ENCODE results near the gene FRYL.
"Not testable (repeated sequence)": the region's sequence is repeated elsewhere in the genome, so short reads cannot be mapped to it uniquely, and the experiment has no call there.

FRYL gene

DNA sequence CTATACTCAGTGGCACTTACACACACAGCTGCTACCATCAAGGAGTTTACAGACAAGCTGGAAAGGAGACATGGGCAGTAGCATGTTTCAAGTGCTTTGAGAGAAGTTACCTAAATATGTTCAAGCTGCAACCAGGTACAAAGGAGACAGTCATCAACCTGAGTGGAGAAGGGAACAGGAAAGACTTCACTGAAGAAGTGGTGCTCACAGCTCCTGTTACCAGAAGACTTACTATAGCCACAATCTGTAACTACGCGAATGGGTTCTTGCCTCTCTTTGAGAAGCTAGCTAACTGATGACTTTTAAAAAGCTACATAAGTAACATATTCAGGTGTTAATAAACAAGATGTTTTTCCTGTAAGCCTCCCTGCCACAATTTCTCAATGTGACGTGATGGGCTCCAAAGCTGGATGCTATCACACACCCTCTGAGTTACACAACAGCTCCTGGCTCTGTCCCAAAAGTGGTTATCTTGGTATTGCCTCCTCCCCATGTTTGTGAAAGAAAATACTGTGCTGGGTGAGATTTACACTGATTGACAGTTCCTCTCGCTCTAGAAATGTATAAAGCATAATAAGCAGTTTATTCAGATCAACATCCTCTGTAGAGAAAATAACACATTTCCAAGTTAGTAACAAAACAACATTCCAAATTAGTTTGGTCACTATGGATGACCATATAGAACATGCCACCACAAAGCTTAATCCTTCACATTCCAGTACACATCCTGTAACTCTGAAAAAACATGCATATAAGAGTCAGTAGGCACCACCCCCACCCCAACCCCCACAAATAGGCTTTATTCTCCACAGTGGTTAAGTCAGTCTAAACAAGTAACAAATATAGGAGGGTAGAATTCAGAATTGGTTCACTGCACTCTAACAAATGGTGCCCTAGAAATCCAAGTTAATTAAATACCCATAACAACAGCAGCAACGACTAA lies 81.8 kb downstream of the FRYL start:
- no peak overlapping the region for H3K27ac ChIP-seq (replicated peaks)
- TF ChIP-seq, protein P1, sequence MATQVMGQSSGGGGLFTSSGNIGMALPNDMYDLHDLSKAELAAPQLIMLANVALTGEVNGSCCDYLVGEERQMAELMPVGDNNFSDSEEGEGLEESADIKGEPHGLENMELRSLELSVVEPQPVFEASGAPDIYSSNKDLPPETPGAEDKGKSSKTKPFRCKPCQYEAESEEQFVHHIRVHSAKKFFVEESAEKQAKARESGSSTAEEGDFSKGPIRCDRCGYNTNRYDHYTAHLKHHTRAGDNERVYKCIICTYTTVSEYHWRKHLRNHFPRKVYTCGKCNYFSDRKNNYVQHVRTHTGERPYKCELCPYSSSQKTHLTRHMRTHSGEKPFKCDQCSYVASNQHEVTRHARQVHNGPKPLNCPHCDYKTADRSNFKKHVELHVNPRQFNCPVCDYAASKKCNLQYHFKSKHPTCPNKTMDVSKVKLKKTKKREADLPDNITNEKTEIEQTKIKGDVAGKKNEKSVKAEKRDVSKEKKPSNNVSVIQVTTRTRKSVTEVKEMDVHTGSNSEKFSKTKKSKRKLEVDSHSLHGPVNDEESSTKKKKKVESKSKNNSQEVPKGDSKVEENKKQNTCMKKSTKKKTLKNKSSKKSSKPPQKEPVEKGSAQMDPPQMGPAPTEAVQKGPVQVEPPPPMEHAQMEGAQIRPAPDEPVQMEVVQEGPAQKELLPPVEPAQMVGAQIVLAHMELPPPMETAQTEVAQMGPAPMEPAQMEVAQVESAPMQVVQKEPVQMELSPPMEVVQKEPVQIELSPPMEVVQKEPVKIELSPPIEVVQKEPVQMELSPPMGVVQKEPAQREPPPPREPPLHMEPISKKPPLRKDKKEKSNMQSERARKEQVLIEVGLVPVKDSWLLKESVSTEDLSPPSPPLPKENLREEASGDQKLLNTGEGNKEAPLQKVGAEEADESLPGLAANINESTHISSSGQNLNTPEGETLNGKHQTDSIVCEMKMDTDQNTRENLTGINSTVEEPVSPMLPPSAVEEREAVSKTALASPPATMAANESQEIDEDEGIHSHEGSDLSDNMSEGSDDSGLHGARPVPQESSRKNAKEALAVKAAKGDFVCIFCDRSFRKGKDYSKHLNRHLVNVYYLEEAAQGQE (IDR thresholded peaks at IDR 0.05; ENCODE audit: insufficient replicate concordance, low read depth), result no peak
- TF ChIP-seq POLR2AphosphoS5 (IDR thresholded peaks at IDR 0.05; ENCODE audit: low read depth), result peak; percentile 66; the same call in 1 of the 2 replicates
- no peaks in the 10 kb centered on the region for H3K27me3 ChIP-seq (ENCODE audit: insufficient read depth, poor library complexity, severe bottlenecking)
- peak; percentile 5 to 75 for DNase-seq (ENCODE audit: low read depth in 1 of 2, low spot score in 1 of 2)
- no peak overlapping the region for H3K4me3 ChIP-seq (replicated peaks; ENCODE audit: insufficient read depth, low read length)

DNA sequence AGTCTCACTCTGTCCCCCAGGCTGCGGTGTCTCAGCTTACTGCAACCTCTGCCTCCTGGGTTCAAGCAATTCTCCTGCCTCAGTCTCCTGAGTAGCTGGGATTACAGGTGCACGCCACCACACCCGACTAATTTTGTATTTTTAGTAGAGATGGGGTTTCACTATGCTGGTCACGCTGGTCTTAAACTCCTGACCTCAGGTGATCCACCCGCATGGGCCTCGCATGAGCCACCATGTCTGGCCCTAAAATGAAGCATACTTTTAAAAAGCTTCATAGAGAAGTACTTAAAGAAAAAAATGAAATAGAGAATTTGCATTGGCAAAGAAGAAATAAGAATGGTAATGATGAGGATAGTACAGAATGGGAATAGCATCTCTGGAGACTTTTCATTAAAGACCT lies 82.6 kb downstream of the FRYL start:
- H3K27ac ChIP-seq (replicated peaks); H3K27me3 ChIP-seq (ENCODE audit: insufficient read depth, poor library complexity, severe bottlenecking); H3K4me3 ChIP-seq (replicated peaks; ENCODE audit: insufficient read depth, low read length); DNase-seq (ENCODE audit: low read depth in 1 of 2, low spot score in 1 of 2): not testable (repeated sequence)

DNA sequence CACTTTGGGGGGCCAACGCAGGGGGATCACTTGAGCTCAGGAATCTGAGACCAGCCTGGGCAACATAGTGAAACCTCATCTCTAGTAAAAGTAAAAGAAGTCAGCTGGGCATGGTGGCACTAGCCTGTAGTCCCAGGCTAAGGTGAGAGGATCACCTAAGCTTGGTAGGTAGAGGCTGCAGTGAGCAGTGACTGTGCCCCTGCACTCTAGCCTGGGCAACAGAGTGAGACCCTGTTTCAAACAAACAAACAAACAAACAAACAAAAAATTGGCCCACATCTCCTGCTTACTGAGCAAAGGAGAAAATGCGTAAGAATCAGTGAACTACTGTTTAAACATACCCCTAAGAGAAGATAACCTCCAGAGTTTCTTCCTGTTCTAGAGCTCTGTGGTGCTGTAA lies 85.3 kb downstream of the FRYL start:
- DNase-seq (ENCODE audit: low read depth in 1 of 2, low spot score in 1 of 2), result no peak
- Histone ChIP-seq H3K27ac (replicated peaks) (no peak overlapping the region), H3K27me3 (ENCODE audit: insufficient read depth, poor library complexity, severe bottlenecking) (no peaks in the 10 kb centered on the region), H3K4me3 (replicated peaks; ENCODE audit: insufficient read depth, low read length) (no peak overlapping the region)
- TF ChIP-seq, protein P1 (IDR thresholded peaks at IDR 0.05; ENCODE audit: insufficient replicate concordance, low read depth), result no peak
- TF ChIP-seq, protein P2, sequence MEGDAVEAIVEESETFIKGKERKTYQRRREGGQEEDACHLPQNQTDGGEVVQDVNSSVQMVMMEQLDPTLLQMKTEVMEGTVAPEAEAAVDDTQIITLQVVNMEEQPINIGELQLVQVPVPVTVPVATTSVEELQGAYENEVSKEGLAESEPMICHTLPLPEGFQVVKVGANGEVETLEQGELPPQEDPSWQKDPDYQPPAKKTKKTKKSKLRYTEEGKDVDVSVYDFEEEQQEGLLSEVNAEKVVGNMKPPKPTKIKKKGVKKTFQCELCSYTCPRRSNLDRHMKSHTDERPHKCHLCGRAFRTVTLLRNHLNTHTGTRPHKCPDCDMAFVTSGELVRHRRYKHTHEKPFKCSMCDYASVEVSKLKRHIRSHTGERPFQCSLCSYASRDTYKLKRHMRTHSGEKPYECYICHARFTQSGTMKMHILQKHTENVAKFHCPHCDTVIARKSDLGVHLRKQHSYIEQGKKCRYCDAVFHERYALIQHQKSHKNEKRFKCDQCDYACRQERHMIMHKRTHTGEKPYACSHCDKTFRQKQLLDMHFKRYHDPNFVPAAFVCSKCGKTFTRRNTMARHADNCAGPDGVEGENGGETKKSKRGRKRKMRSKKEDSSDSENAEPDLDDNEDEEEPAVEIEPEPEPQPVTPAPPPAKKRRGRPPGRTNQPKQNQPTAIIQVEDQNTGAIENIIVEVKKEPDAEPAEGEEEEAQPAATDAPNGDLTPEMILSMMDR (IDR thresholded peaks at IDR 0.05; ENCODE audit: insufficient read depth, low read length), result no peak
- TF ChIP-seq SPI1 (IDR thresholded peaks at IDR 0.05; ENCODE audit: borderline replicate concordance, low read depth), result no peak
- no peak for TF ChIP-seq POLR2AphosphoS5 (IDR thresholded peaks at IDR 0.05; ENCODE audit: low read depth)
- no peak for TF ChIP-seq GABPA (IDR thresholded peaks at IDR 0.05; ENCODE audit: low read depth)

DNA sequence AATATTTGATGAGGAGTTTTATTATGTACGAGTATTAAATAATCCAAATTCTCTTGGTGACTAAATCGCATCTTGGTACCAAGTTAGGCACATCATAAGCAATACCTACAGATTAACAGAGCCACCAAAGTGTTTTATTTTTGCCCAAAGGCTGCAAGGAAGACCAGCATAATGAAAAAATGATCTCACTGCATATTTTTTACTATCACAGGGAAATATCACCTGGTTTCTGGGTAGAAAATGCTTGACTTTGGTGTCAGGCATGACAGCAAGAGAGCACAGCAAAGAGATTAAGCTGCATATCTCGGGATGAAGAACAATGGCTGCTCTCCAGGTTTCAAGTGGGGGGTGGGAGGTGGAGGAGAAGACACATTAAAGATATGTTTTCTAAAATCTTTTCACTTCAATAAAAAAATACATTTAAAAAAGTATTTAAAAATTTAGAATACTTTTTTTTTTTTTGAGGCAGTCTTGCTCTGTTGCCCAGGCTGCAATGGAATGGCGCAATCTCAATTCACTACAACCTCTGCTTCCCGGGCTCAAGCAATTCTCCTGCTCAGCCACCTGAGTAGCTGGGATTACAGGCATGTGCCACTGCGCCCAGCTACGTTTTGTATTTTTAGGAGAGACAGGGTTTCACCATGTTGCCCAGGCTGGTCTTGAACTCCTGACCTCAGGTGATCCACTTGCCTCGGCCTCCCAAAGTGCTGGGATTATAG lies 86.1 kb downstream of the FRYL start:
- DNase-seq (ENCODE audit: low read depth in 1 of 2, low spot score in 1 of 2), result no peak
- no peaks in the 10 kb centered on the region for H3K27me3 ChIP-seq (ENCODE audit: insufficient read depth, poor library complexity, severe bottlenecking)
- no peak overlapping the region for H3K27ac ChIP-seq (replicated peaks)
- TF ChIP-seq, protein P2 (IDR thresholded peaks at IDR 0.05; ENCODE audit: insufficient read depth, low read length), result no peak
- TF ChIP-seq GABPA (IDR thresholded peaks at IDR 0.05; ENCODE audit: low read depth) (no peak), POLR2AphosphoS5 (IDR thresholded peaks at IDR 0.05; ENCODE audit: low read depth) (no peak), SPI1 (IDR thresholded peaks at IDR 0.05; ENCODE audit: borderline replicate concordance, low read depth) (no peak)
- TF ChIP-seq, protein P1 (IDR thresholded peaks at IDR 0.05; ENCODE audit: insufficient replicate concordance, low read depth), result no peak
- no peak overlapping the region for H3K4me3 ChIP-seq (replicated peaks; ENCODE audit: insufficient read depth, low read length)
